HepG2 (cell line): ENCODE measurements around the gene SPDYE6. TPM values are rescaled to one million over a fixed set of nuclear protein-coding genes. Genes with fewer than 3 reads are reported as not detected.
"Not testable (repeated sequence)": the region's sequence is repeated elsewhere in the genome, so short reads cannot be mapped to it uniquely, and the experiment has no call there.

ENCODE experiments used
- ATAC-seq: fragments of 200-7000 bp; cut with Tn5 transposase; 3 replicates; pipeline ENCODE4 v1.9.1; 2020; ENCODE audit warnings: mild to moderate bottlenecking, moderate library complexity
- BruUV-seq: library from RNA; stranded (reverse); fragments of 400-500 nt; replicated peaks from 2 replicates; lab custom pipeline; 2021; lab: Mats Ljungman, UMichigan
- CTCF ChIA-PET: fragments of 300-600 bp; formaldehyde crosslinking; extraction: SDS; loops from one replicate; lab custom pipeline; 2021; ENCODE audit warnings: low total read pairs, inconsistent platforms, low intra/inter-chr PET ratio; lab: Yijun Ruan, JAX
- POLR2A ChIA-PET: fragments of 350-600 bp; sonication (Branson Sonifier 250); formaldehyde crosslinking; loops from one replicate; lab custom pipeline; 2020; ENCODE audit warnings: antibody characterized with exemption, inconsistent platforms; lab: Yijun Ruan, JAX
- DNase-seq: peaks from one replicate; pipeline ENCODE4 v3.0.0-alpha.2; 2015; ENCODE audit warnings: low spot score
- FAIRE-seq: peaks from 3 replicates; lab custom pipeline; 2011; peaks lifted over from hg19 to GRCh38; lab: Jason Lieb, UNC
- H2AFZ ChIP-seq: one replicate; pipeline ENCODE4 v1.6.1; 2011; ENCODE audit warnings: low read length, inconsistent platforms
- H3K27ac ChIP-seq: fragments of 300-600 bp; 3 replicates; pipeline ENCODE4 v1.8.0; 2011; ENCODE audit warnings: mixed run types, mild to moderate bottlenecking, mixed read lengths, low read length, inconsistent platforms; ENCODE audit not compliant: insufficient read depth; ENCODE audit errors: extremely low read length
- H3K27me3 ChIP-seq, 2 experiments: fragments of 200-600 bp in 1 of 2; 2 replicates in 1 of 2; 3 replicates in 1 of 2; pipeline versions ENCODE4 v1.6.0 to v1.8.0; 2011; ENCODE audit warnings: low read length in 2 of 2, mild to moderate bottlenecking in 2 of 2, moderate library complexity in 2 of 2, inconsistent platforms in 1 of 2; ENCODE audit not compliant: insufficient read depth in 2 of 2, control insufficient read depth in 1 of 2
- H3K36me3 ChIP-seq, 2 experiments: fragments of 200-600 bp in 1 of 2; replicated peaks in 1 of 2; 2 replicates in 1 of 2; 3 replicates in 1 of 2; pipeline versions ENCODE4 v1.5.1 to v1.8.0; 2011; ENCODE audit warnings: low read length in 2 of 2, inconsistent platforms in 1 of 2; ENCODE audit not compliant: insufficient read depth in 2 of 2, control insufficient read depth in 1 of 2
- H3K4me1 ChIP-seq: 2 replicates; pipeline ENCODE4 v1.5.1; 2012; ENCODE audit warnings: low read length, inconsistent platforms; ENCODE audit not compliant: insufficient read depth
- H3K4me2 ChIP-seq: 2 replicates; pipeline ENCODE4 v1.6.0; 2011; ENCODE audit warnings: low read depth, low read length, inconsistent platforms
- H3K4me3 ChIP-seq, 3 experiments: fragments of 200-600 bp in 1 of 3; sonication (generic), shearing (Covaris generic) in 1 of 3; replicated peaks in 1 of 3; 2 replicates each; pipeline ENCODE4 v1.5.1; 2011 to 2016; ENCODE audit warnings: low read length in 3 of 3, inconsistent platforms in 2 of 3, low read depth in 2 of 3, mild to moderate bottlenecking in 2 of 3, control low read depth in 1 of 3, mixed read lengths in 1 of 3; ENCODE audit not compliant: insufficient read depth in 1 of 3
- H3K79me2 ChIP-seq: one replicate; pipeline ENCODE4 v1.6.1; 2011; ENCODE audit warnings: low read length, inconsistent platforms; ENCODE audit not compliant: insufficient read depth
- H3K9ac ChIP-seq: 2 replicates; pipeline ENCODE4 v1.6.0; 2011; ENCODE audit warnings: mild to moderate bottlenecking, low read depth, low read length, inconsistent platforms; ENCODE audit not compliant: insufficient read depth
- H3K9me3 ChIP-seq: 2 replicates; pipeline ENCODE4 v1.5.1; 2012; ENCODE audit warnings: mild to moderate bottlenecking, low read length
- H4K20me1 ChIP-seq: 2 replicates; pipeline ENCODE4 v1.6.0; 2011; ENCODE audit warnings: inconsistent platforms, mild to moderate bottlenecking, low read length, moderate library complexity; ENCODE audit not compliant: insufficient read depth
- WGBS: methylation state at CpG from one replicate; pipeline ENCODE4 v1.1.6; 2017; ENCODE audit warnings: low lambda C conversion rate; 5-methylcytosine and 5-hydroxymethylcytosine counted together
- in situ Hi-C: cut with HindIII; loops from 2 replicates; pipeline ENCODE4 v1.10.0; 2017; ENCODE audit warnings: low pct_unique_long_range_greater_than_20kb; ENCODE audit not compliant: extremely low pct_ligation_motif_present
- intact Hi-C: fragments of 100-400 bp; cut with micrococcal nuclease; formaldehyde crosslinking; loops from one replicate; pipeline ENCODE4 v1.10.0; 2022; ENCODE audit not compliant: unreplicated experiment
- polyA plus RNA-seq, 8 experiments: library from polyadenylated mRNA; depleted of rRNA in 3 of 8; stranded (reverse) in 7 of 8; unstranded in 1 of 8; fragments of >200 nt; fragmentation: Illumina TruSeq in 4 of 8; extraction: Trizol in 4 of 8; gene quantifications; 2 replicates each; pipeline versions ENCODE4 v1.2.1 to v1.2.3, GENCODE V29; 2011 to 2016; ENCODE audit warnings: low read depth in 4 of 8, missing spikeins in 1 of 8, mixed read lengths in 1 of 8; ENCODE audit not compliant: insufficient read depth in 1 of 8
- total RNA-seq, 5 experiments: library from RNA; depleted of rRNA; stranded (reverse); fragments of >200 nt; fragmentation: Illumina TruSeq; extraction: Trizol; gene quantifications; 2 replicates each; pipeline ENCODE4 v1.2.3, GENCODE V29; 2016; ENCODE audit warnings: low read depth in 1 of 5

SPDYE6 gene
- total and polyA plus RNA-seq, 2 of the 13 experiments (the other 11 are each of a cell fraction or from before 2014, with no cell fraction given) = 0.07 TPM; not detected in 1

- not testable (repeated sequence) for FAIRE-seq
Measured at GRCh38 chr7:102335574-102335973, 20.7 kb downstream of the SPDYE6 start.

GRCh38 chr7:102330666-102331460 is 25.4 kb downstream of the SPDYE6 start:
- H3K4me1 ChIP-seq, FAIRE-seq, H3K27ac ChIP-seq, H4K20me1 ChIP-seq, in situ Hi-C loops, ATAC-seq, POLR2A ChIA-PET, DNase-seq, H3K9ac ChIP-seq, BruUV-seq, CTCF ChIA-PET, H3K4me3 ChIP-seq, H3K79me2 ChIP-seq, H3K9me3 ChIP-seq, H3K36me3 ChIP-seq, H3K4me2 ChIP-seq, intact Hi-C loops, H2AFZ ChIP-seq: not testable (repeated sequence)
- WGBS = 45% methylated on average over 8 of the region's 8 CpGs
- H3K27me3 ChIP-seq = peaks cover 0 to 13% of the 10 kb centered on the region in 2 experiments; a peak in 3 of 5 replicates

More at GRCh38 chr7:102335574-102335973, 20.7 kb downstream of the SPDYE6 start:
- in situ Hi-C loops, H3K9ac ChIP-seq, intact Hi-C loops, H4K20me1 ChIP-seq, H3K27me3 ChIP-seq, H3K4me2 ChIP-seq, H3K27ac ChIP-seq, H3K4me1 ChIP-seq, H2AFZ ChIP-seq, CTCF ChIA-PET, H3K79me2 ChIP-seq, ATAC-seq, DNase-seq, BruUV-seq, H3K9me3 ChIP-seq, POLR2A ChIA-PET, H3K4me3 ChIP-seq, H3K36me3 ChIP-seq: not testable (repeated sequence)
- 36% methylated on average over 7 of the region's 7 CpGs for WGBS

DNA sequence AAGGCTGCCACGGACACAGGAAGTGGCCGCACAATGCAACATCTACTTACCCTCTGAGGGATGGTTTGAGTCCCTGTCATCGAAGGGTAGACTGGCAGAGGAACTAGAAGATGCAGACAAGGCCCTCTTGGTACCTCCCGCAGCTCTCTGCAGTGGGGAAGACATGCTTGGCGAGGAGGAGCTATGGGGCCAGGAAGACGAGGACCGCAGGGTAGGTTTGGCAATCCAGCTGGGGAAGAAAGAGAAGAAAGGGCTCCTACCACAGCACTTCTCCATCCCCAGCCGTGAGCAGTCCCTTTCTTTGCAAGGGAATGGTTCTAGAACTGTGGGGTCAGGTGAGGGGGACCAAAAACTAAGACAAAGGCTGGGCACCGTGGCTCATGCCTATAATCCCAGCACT is 26.9 kb downstream of the SPDYE6 start:
- H3K9ac ChIP-seq, intact Hi-C loops, in situ Hi-C loops, H3K27ac ChIP-seq, FAIRE-seq, H3K9me3 ChIP-seq, H3K4me3 ChIP-seq, H3K4me1 ChIP-seq, CTCF ChIA-PET, H3K79me2 ChIP-seq, H4K20me1 ChIP-seq, H3K36me3 ChIP-seq, H2AFZ ChIP-seq, BruUV-seq, H3K4me2 ChIP-seq, POLR2A ChIA-PET, ATAC-seq, DNase-seq: not testable (repeated sequence)
- peaks cover 0 to 13% of the 10 kb centered on the region in 2 experiments; a peak in 3 of 5 replicates for H3K27me3 ChIP-seq
- 49% methylated on average over 9 of the region's 9 CpGs for WGBS

DNA sequence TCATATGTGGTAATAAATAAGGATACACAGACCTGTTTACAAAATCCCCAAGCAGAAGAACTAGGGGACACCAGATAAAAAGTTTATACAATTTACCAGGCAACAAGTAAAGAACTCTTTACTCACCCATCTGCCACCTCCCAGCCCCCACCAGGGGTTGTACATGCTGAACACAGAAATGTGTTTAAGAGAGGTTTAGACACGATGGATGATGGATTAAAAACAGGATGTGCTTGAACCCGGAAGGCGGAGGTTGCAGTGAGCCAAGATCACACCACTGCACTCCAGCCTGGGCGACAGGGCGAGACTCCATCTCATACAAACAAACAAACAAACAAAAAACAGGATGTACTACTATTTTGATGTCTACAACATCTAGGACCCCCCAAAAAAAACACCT is 27.4 kb downstream of the SPDYE6 start:
- H3K36me3 ChIP-seq, BruUV-seq, H3K79me2 ChIP-seq, POLR2A ChIA-PET, H3K27ac ChIP-seq, H3K4me3 ChIP-seq, H4K20me1 ChIP-seq, H2AFZ ChIP-seq, H3K4me2 ChIP-seq, H3K9ac ChIP-seq, FAIRE-seq, DNase-seq, CTCF ChIA-PET, in situ Hi-C loops, ATAC-seq, H3K4me1 ChIP-seq, intact Hi-C loops, H3K9me3 ChIP-seq: not testable (repeated sequence)
- H3K27me3 ChIP-seq = peaks cover 0 to 13% of the 10 kb centered on the region in 2 experiments; a peak in 3 of 5 replicates
- 69% methylated on average over 5 of the region's 5 CpGs for WGBS
